Subcutaneous adipose tissue (tissue), 4 donors: ENCODE data around the gene COL15A1. TPM values are rescaled to one million over a fixed set of nuclear protein-coding genes. Genes with fewer than 3 reads are reported as not detected.

Experiments
- total RNA-seq, 4 donors: library from RNA; depleted of rRNA; stranded (reverse); fragments of >200 nt; gene quantifications; one replicate each; pipeline ENCODE4 v1.1.0, GENCODE V29; 2016
- TF ChIP-seq, protein P1 (sequence below): fragments of 450-650 bp; IDR thresholded peaks from one replicate; pipeline ENCODE4 v1.5.1; 2016; ENCODE audit warnings: low read depth, mild to moderate bottlenecking, control low read depth, antibody characterized with exemption, moderate library complexity

The COL15A1 gene
- total RNA-seq, 4 donors from 2014 or later, result 21.2 to 85.5 (median 59.4) TPM

- TF ChIP-seq, protein P1, sequence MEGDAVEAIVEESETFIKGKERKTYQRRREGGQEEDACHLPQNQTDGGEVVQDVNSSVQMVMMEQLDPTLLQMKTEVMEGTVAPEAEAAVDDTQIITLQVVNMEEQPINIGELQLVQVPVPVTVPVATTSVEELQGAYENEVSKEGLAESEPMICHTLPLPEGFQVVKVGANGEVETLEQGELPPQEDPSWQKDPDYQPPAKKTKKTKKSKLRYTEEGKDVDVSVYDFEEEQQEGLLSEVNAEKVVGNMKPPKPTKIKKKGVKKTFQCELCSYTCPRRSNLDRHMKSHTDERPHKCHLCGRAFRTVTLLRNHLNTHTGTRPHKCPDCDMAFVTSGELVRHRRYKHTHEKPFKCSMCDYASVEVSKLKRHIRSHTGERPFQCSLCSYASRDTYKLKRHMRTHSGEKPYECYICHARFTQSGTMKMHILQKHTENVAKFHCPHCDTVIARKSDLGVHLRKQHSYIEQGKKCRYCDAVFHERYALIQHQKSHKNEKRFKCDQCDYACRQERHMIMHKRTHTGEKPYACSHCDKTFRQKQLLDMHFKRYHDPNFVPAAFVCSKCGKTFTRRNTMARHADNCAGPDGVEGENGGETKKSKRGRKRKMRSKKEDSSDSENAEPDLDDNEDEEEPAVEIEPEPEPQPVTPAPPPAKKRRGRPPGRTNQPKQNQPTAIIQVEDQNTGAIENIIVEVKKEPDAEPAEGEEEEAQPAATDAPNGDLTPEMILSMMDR, result no peak
Measured at GRCh38 chr9:99049228-99049627, 105.5 kb downstream of the COL15A1 start.

- TF ChIP-seq, protein P1, result no peak
Measured at GRCh38 chr9:99049641-99050040, 105.9 kb downstream of the COL15A1 start.

DNA sequence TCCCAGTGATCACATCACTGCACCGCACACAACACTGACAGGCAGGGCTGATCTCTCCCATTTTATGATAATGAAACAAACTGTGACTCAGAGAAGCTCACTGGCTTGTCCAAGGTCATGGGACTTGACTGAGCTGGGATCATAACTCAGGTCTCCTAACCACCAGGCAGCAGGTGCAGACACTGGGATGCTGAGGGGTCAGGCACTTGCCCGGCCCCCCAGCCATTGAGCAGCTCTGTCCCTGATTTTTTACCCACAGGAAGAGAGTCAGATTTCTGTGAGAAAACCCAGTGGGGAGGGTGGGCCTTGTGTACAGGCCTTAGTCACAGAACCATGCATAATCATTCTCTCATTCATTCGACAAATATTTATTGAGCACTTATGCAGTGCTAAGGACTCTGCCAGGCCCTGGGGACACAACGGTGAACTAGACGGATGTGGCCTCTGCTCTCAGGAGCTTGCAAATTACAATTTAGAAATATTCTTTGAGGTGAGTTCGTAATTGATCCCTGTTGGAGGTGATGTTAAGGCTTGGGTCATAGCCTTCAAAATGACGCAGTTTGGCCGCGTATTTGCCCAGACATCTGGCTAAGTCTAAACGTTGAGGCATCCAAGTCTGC, 106.7 kb downstream of the COL15A1 start:
- TF ChIP-seq, protein P1, result no peak

DNA sequence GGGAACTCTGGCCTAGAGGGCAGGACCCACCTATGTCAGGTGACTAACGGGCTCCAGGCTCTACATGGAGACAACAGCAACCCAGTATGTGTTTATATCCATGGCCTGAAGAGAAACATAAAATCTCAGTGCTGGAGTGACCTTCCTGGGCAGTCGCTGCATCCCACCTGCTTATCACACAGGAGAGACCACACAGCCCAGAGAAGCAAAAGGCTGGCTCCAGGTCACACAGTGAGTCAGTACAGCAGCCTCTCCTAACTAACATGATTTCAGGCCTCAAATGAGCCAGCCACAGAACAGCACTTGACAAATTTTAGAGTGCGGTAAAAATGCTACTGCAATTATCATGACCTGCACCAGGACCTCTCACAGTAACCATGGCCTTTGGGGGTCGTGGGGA, 107.2 kb downstream of the COL15A1 start:
- TF ChIP-seq, protein P1, result no peak

- TF ChIP-seq, protein P1, result no peak
Measured at GRCh38 chr9:99051406-99051805, 107.7 kb downstream of the COL15A1 start.

DNA sequence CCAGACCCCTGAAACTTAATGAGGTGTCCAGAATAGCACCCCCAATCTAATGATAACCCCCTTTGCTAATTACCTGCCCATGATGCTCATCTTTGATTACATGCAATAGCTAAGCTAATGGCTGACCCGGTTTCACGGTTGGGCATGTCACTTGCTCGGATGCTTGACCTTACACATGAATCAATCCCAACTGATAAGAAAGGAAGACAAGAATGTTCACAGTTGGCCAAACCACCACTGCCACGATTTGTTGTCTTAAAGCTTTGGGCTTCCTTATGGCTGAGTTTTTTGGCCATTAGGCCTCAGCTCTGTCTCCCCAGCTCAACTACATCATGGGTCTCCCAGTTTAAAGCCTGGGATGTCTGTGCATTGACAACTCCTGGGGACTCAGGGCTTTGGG, 108.1 kb downstream of the COL15A1 start:
- TF ChIP-seq, protein P1, result no peak

GRCh38 chr9:99052815-99053715, 109.4 kb downstream of the COL15A1 start:
- TF ChIP-seq, protein P1, result no peak
